NT2/D1 (cell line): Measurements from ENCODE around the gene ITPKB.

Source experiments
- SUZ12 ChIP-seq: IDR thresholded peaks from 2 replicates; pipeline ENCODE4 v1.6.1; 2011; ENCODE audit not compliant: insufficient read length, insufficient read depth; ENCODE audit errors: extremely low read depth
- YY1 ChIP-seq: IDR thresholded peaks from 2 replicates; pipeline ENCODE4 v1.6.1; 2011; ENCODE audit not compliant: insufficient read length, insufficient read depth
- ZNF274 ChIP-seq: IDR thresholded peaks from 2 replicates; pipeline ENCODE4 v1.6.1; 2011; ENCODE audit warnings: mild to moderate bottlenecking, low read depth, low read length

DNA sequence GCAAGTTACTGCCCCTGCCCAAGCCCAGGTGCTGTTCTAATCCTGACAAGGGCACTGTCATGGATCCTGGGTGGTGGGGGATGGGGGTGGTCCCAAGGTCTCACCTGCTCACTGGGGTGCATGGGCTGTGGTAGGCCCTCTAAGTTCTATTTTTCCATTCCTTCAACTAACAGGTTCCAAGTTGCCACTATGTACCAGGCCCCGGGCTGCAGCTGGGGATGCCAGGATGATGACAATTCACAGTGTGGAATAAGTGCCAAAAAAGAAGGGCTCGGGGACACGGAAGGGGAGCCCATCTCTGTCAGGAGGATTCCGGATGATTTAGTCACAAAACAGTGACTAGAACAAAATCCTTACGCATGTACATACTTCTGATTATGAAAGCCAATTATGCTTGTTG lies 114.6 kb downstream of the ITPKB start:
- TF ChIP-seq YY1 = no peak
- TF ChIP-seq SUZ12 = no peak
- TF ChIP-seq ZNF274 = no peak
